MM.1S (cell line): ENCODE measurements around the gene POU2AF3.

Source experiments
- EZH2 ChIP-seq: fragments of 300-600 bp; sonication (generic); optimal IDR thresholded peaks from 2 replicates; pipeline ENCODE3; 2017; ENCODE audit warnings: low read depth, mild to moderate bottlenecking, antibody characterized with exemption, low read length, mixed read lengths
- TF ChIP-seq, protein P1 (sequence below): fragments of 300-600 bp; sonication (generic); IDR thresholded peaks from 2 replicates; pipeline ENCODE4 v1.5.1; 2016; ENCODE audit warnings: antibody characterized with exemption, low read length, mixed read lengths

DNA sequence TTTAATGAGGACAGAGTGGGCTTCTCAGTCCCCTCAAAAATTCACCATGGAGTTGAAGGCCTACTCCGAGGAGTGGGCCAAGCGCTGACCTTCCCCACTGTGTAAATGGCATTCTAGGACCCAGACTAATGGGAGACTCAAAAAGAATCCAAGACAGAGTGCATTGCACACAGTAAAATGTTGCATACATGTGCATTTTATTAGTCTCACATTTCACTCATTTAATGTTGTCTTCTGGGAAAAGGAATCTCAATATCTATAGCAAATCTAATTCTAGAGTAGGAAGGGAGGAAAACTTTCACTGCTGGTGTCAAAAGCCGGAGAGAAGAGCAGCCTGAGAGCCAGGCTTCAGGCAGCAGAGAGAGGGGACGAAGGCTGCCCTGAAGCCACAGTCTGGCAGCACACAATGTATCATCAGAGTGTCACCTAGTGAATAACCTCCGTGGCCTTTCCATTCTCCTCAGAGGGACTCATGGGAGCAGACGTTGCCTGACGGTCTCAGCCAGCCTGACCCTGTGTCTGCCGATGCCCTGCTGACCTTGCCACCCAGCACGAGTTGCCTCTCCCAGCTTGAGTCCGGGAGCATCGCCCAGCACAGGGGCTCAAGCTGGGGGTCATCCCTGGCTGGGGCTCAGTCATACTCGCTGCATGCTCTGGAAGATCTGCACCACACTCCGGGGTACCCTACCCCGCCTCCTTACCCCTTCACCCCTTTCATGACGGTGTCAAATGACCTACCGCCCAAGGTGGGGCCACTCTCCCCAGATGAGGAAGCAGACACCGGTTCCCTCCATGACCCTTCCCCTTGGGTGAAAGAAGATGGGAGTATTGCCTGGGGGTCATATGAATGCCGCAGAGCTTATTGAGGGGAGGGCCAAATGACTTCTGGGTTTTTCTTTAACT is 12.9 kb upstream of the POU2AF3 start:
- TF ChIP-seq, protein P1, sequence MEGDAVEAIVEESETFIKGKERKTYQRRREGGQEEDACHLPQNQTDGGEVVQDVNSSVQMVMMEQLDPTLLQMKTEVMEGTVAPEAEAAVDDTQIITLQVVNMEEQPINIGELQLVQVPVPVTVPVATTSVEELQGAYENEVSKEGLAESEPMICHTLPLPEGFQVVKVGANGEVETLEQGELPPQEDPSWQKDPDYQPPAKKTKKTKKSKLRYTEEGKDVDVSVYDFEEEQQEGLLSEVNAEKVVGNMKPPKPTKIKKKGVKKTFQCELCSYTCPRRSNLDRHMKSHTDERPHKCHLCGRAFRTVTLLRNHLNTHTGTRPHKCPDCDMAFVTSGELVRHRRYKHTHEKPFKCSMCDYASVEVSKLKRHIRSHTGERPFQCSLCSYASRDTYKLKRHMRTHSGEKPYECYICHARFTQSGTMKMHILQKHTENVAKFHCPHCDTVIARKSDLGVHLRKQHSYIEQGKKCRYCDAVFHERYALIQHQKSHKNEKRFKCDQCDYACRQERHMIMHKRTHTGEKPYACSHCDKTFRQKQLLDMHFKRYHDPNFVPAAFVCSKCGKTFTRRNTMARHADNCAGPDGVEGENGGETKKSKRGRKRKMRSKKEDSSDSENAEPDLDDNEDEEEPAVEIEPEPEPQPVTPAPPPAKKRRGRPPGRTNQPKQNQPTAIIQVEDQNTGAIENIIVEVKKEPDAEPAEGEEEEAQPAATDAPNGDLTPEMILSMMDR, result no peak
- TF ChIP-seq EZH2, result no peak
